Measurements from ENCODE around the gene CAPZA2.

DNA sequence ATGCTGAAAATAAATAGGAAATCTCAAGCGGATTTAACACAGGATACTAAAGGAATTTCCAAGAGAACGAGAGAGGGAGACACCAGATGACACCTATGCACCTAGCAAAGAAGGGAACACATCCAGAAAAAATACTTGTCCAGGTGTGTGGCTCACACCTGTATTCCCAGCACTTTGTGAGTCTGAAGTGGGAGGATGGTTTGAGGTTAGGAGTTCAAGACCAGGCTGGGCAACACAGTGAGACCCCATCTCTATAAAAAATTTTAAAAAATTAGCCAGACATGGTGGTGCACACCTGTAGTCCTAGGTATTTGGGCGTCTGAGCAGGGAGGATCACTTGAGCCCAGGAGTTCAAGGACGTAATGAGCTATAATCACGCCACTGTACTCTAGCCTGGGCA is 11.2 kb upstream of the CAPZA2 start:
- TF ChIP-seq EGR1 (IDR thresholded peaks at IDR 0.05) (no peak), RAD21 (IDR thresholded peaks at IDR 0.05; ENCODE audit: low read depth) (no peak), CEBPB (IDR thresholded peaks at IDR 0.05) (no peak), CREB1 (IDR thresholded peaks at IDR 0.05; ENCODE audit: low read depth) (no peak), TCF12 (IDR thresholded peaks at IDR 0.05; ENCODE audit: low read depth) (no peak), TEAD4 (IDR thresholded peaks at IDR 0.05) (no peak), ZBTB7A (IDR thresholded peaks at IDR 0.05; ENCODE audit: low read depth) (no peak), YY1 (IDR thresholded peaks at IDR 0.05; ENCODE audit: low read depth) (no peak), EP300 (IDR thresholded peaks at IDR 0.05; ENCODE audit: borderline replicate concordance) (no peak)
- TF ChIP-seq, protein P1, sequence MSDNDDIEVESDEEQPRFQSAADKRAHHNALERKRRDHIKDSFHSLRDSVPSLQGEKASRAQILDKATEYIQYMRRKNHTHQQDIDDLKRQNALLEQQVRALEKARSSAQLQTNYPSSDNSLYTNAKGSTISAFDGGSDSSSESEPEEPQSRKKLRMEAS (IDR thresholded peaks at IDR 0.05), result no peak
- TF ChIP-seq, protein P2, sequence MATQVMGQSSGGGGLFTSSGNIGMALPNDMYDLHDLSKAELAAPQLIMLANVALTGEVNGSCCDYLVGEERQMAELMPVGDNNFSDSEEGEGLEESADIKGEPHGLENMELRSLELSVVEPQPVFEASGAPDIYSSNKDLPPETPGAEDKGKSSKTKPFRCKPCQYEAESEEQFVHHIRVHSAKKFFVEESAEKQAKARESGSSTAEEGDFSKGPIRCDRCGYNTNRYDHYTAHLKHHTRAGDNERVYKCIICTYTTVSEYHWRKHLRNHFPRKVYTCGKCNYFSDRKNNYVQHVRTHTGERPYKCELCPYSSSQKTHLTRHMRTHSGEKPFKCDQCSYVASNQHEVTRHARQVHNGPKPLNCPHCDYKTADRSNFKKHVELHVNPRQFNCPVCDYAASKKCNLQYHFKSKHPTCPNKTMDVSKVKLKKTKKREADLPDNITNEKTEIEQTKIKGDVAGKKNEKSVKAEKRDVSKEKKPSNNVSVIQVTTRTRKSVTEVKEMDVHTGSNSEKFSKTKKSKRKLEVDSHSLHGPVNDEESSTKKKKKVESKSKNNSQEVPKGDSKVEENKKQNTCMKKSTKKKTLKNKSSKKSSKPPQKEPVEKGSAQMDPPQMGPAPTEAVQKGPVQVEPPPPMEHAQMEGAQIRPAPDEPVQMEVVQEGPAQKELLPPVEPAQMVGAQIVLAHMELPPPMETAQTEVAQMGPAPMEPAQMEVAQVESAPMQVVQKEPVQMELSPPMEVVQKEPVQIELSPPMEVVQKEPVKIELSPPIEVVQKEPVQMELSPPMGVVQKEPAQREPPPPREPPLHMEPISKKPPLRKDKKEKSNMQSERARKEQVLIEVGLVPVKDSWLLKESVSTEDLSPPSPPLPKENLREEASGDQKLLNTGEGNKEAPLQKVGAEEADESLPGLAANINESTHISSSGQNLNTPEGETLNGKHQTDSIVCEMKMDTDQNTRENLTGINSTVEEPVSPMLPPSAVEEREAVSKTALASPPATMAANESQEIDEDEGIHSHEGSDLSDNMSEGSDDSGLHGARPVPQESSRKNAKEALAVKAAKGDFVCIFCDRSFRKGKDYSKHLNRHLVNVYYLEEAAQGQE (IDR thresholded peaks at IDR 0.05; ENCODE audit: low read depth), result no peak

Data from Ishikawa (cell line).